ENCODE data around the gene PMVK. TPM values are rescaled to one million over a fixed set of nuclear protein-coding genes. Genes with fewer than 3 reads are reported as not detected.

Gene PMVK
- total RNA-seq, 1 experiment from 2014 or later: 26.8 TPM

DNA sequence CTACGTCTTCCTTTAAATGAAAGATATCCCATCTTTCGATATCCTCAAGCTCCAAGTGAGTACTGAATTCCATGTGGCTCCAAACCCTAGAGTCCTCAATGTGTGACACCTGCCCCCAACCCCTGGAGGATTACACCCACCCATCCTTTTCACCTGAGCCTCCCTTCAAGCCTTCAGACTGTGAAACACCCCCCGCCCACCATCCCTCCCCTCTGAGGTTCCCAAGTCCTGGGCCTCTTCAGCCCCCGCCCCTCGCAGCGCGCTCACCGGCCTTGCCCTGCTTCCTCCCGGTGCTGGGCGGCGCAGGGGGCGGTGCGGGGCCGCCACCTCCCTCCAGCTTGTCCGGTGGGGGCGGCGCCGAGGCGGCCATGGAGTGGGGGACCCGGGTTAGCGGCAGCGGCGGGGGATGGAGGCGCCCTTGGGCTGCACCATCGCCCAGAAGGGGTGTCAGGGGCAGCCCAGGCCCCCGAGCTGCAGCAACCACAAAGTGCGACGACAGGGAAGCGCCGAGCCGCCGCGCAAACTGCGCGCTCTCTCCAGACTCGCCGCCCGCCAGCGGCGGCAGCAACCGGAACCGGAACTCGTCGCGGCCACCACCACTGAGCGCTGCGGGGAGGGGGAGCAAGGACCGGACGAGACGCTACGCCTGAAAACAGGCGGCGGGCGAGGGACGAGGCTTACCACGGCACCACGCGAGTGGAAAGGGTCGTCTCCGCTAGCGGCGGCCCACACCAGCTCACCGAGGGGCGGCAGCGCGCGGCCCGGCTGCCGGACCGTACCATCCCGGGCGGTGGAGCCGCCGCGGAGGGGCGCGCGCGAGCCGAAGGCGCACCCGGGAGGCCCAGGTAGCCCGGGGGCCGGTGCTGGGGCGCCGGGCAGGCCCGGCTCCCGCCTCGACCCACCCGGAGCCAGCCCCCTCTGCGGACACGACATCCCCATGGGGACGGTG, 25.0 kb upstream of the PMVK start, which contains the start of gene PYGO2 (continued):
- TF ChIP-seq ZBTB21 (CRISPR knock-in tag; IDR thresholded peaks at IDR 0.05; ENCODE audit: borderline replicate concordance): peak; percentile 36; the same call in 1 of the 2 replicates
- TF ChIP-seq FOXP1 (CRISPR knock-in tag; IDR thresholded peaks at IDR 0.05; ENCODE audit: borderline replicate concordance): peak; percentile 78
- TF ChIP-seq HMGA2 (CRISPR knock-in tag; IDR thresholded peaks at IDR 0.05): no peak
- TF ChIP-seq NFE2L1 (CRISPR knock-in tag; IDR thresholded peaks at IDR 0.05): no peak; the same call in 1 of the 2 replicates
- TF ChIP-seq RELA (CRISPR knock-in tag; IDR thresholded peaks at IDR 0.05; ENCODE audit: borderline replicate concordance): 0 out of 2 replicates have a peak, but pooled peaks have one; percentile 58
- TF ChIP-seq ETV6 (CRISPR knock-in tag; IDR thresholded peaks at IDR 0.05): peak; percentile 56; the same call in 1 of the 2 replicates
- peak; percentile 95 for TF ChIP-seq EMX1 (CRISPR knock-in tag; IDR thresholded peaks at IDR 0.05)
- no peak; the same call in 1 of the 2 replicates for TF ChIP-seq PREB (CRISPR knock-in tag; IDR thresholded peaks at IDR 0.05; ENCODE audit: borderline replicate concordance)
- TF ChIP-seq TEAD1 (CRISPR knock-in tag; IDR thresholded peaks at IDR 0.05): peak; percentile 67
- TF ChIP-seq ZMAT4 (CRISPR knock-in tag; IDR thresholded peaks at IDR 0.05): peak; percentile 3; the same call in 1 of the 2 replicates
- no peak; the same call in 1 of the 2 replicates for TF ChIP-seq TCF7 (CRISPR knock-in tag; IDR thresholded peaks at IDR 0.05; ENCODE audit: low read depth)
- TF ChIP-seq ZNF121 (CRISPR knock-in tag; IDR thresholded peaks at IDR 0.05): no peak
- no peak for TF ChIP-seq ZNF317 (CRISPR knock-in tag; IDR thresholded peaks at IDR 0.05; ENCODE audit: borderline replicate concordance, low read depth)
- TF ChIP-seq ESRRA (CRISPR knock-in tag; IDR thresholded peaks at IDR 0.05; ENCODE audit: borderline replicate concordance): peak; percentile 69; the same call in 1 of the 2 replicates
- no peak; the same call in 1 of the 2 replicates for TF ChIP-seq AFF4 (CRISPR knock-in tag; IDR thresholded peaks at IDR 0.05; ENCODE audit: borderline replicate concordance)
- no peak for TF ChIP-seq JAZF1 (CRISPR knock-in tag; IDR thresholded peaks at IDR 0.05)
- TF ChIP-seq FOXJ3 (CRISPR knock-in tag; IDR thresholded peaks at IDR 0.05; ENCODE audit: borderline replicate concordance): no peak
- TF ChIP-seq ARID4B (CRISPR knock-in tag; IDR thresholded peaks at IDR 0.05; ENCODE audit: borderline replicate concordance): peak; percentile 85; the same call in 1 of the 2 replicates
- TF ChIP-seq, protein P1, sequence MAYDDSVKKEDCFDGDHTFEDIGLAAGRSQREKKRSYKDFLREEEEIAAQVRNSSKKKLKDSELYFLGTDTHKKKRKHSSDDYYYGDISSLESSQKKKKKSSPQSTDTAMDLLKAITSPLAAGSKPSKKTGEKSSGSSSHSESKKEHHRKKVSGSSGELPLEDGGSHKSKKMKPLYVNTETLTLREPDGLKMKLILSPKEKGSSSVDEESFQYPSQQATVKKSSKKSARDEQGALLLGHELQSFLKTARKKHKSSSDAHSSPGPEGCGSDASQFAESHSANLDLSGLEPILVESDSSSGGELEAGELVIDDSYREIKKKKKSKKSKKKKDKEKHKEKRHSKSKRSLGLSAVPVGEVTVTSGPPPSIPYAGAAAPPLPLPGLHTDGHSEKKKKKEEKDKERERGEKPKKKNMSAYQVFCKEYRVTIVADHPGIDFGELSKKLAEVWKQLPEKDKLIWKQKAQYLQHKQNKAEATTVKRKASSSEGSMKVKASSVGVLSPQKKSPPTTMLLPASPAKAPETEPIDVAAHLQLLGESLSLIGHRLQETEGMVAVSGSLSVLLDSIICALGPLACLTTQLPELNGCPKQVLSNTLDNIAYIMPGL (CRISPR knock-in tag; IDR thresholded peaks at IDR 0.05): peak; percentile 92; the same call in 1 of the 2 replicates
- peak; percentile 90 for TF ChIP-seq NFATC4 (CRISPR knock-in tag; IDR thresholded peaks at IDR 0.05)
- no peak for TF ChIP-seq E2F1 (CRISPR knock-in tag; IDR thresholded peaks at IDR 0.05)
- TF ChIP-seq GTF2I (CRISPR knock-in tag; conservative IDR thresholded peaks at IDR 0.05): no peak
- no peak for TF ChIP-seq ZNF263 (CRISPR knock-in tag; IDR thresholded peaks at IDR 0.05; ENCODE audit: low read depth)
- no peak for TF ChIP-seq MAX (CRISPR knock-in tag; IDR thresholded peaks at IDR 0.05)
